OCI-LY7 (cell line): ENCODE data around the gene PDCD2L.

Experiments
- CTCF ChIP-seq: fragments of 200-600 bp; sonication (generic); conservative IDR thresholded peaks from 2 replicates; pipeline ENCODE4 v1.5.1; 2014; ENCODE audit warnings: mild to moderate bottlenecking, antibody characterized with exemption, low read length, moderate library complexity, mixed read lengths
- EZH2phosphoT487 ChIP-seq: fragments of 200-600 bp; sonication (generic); IDR thresholded peaks from 2 replicates; pipeline ENCODE4 v1.6.1; 2018; ENCODE audit warnings: low read depth, borderline replicate concordance, mild to moderate bottlenecking, mixed run types, antibody characterized with exemption, low read length, moderate library complexity, mixed read lengths

- TF ChIP-seq CTCF (no peak), EZH2phosphoT487 (no peak)
Observed at GRCh38 chr19:34408411-34408810, 4.2 kb downstream of the PDCD2L start.
